ENCODE results near the gene ATP8A2.

The ATP8A2 gene

DNA sequence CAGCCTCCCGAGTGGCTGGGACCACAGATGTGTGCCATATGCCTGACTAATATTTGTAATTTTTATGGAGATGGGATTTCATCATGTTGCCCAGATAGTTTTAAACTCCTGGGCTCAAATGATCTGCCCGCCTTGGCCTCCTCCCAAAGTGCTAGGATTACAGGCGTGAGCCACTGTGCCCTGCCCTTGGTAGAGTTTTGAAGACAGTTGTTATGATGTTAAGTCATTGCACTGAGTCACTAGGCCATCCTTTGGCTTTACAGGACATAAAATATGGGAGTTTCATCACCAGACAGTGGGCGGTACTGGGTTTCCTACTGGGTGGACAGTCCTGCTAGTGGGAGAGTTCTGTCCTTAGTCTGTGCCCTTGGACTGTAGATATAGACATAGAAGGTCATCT is 282.5 kb downstream of the ATP8A2 start:
- no peaks in the 10 kb centered on the region for H3K4me1 ChIP-seq
- H3K36me3 ChIP-seq = no peaks in the 10 kb centered on the region
- DNase-seq = no peak
- no peaks in the 10 kb centered on the region for H3K9me3 ChIP-seq
- no peak overlapping the region for H3K4me3 ChIP-seq
- H3K27ac ChIP-seq = no peak overlapping the region
- no peaks in the 10 kb centered on the region for H3K27me3 ChIP-seq
- intact Hi-C loops (cut with DNase I; ENCODE audit: low total_unique reads) = no loop called here
- TF ChIP-seq, protein P1, sequence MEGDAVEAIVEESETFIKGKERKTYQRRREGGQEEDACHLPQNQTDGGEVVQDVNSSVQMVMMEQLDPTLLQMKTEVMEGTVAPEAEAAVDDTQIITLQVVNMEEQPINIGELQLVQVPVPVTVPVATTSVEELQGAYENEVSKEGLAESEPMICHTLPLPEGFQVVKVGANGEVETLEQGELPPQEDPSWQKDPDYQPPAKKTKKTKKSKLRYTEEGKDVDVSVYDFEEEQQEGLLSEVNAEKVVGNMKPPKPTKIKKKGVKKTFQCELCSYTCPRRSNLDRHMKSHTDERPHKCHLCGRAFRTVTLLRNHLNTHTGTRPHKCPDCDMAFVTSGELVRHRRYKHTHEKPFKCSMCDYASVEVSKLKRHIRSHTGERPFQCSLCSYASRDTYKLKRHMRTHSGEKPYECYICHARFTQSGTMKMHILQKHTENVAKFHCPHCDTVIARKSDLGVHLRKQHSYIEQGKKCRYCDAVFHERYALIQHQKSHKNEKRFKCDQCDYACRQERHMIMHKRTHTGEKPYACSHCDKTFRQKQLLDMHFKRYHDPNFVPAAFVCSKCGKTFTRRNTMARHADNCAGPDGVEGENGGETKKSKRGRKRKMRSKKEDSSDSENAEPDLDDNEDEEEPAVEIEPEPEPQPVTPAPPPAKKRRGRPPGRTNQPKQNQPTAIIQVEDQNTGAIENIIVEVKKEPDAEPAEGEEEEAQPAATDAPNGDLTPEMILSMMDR (IDR thresholded peaks at IDR 0.05) = no peak

DNA sequence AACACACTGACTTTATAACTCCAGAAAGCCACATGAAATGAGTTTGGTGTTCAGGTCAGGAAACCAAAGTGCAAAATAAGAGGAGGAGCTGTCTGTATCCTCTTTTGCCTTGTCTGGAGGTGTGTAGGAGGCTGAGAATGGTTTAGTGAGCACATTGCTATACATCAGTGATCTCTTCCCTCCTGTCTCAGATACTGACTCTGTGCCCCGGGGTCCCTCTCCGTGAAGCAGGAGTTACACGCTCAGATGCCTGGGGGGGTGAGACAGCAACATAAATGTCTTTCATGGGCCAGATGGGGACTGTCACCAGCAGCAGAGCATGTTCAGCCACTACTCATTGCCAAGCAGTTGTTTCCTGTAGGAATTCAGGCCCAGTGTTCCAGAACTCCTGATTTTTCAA is 285.4 kb downstream of the ATP8A2 start:
- no peaks in the 10 kb centered on the region for H3K4me1 ChIP-seq
- H3K4me3 ChIP-seq = no peak overlapping the region
- no peaks in the 10 kb centered on the region for H3K36me3 ChIP-seq
- H3K9me3 ChIP-seq = no peaks in the 10 kb centered on the region
- no peaks in the 10 kb centered on the region for H3K27me3 ChIP-seq
- TF ChIP-seq, protein P1 (IDR thresholded peaks at IDR 0.05) = no peak
- no peak overlapping the region for H3K27ac ChIP-seq
- intact Hi-C loops (cut with DNase I; ENCODE audit: low total_unique reads) = no loop called here
- DNase-seq = no peak

- Histone ChIP-seq H3K4me1 (no peaks in the 10 kb centered on the region), H3K36me3 (no peaks in the 10 kb centered on the region), H3K9me3 (no peaks in the 10 kb centered on the region), H3K27me3 (no peaks in the 10 kb centered on the region), H3K4me3 (no peak overlapping the region), H3K27ac (no peak overlapping the region)
- intact Hi-C loops (cut with DNase I; ENCODE audit: low total_unique reads) = no loop called here
- DNase-seq = no peak
- TF ChIP-seq, protein P1 (IDR thresholded peaks at IDR 0.05) = no peak
Observed at GRCh38 chr13:25659091-25659795, 287.5 kb downstream of the ATP8A2 start.

GRCh38 chr13:25660996-25661395 is 289.2 kb downstream of the ATP8A2 start:
- intact Hi-C loops (cut with DNase I; ENCODE audit: low total_unique reads) = no loop called here
- TF ChIP-seq, protein P1 (IDR thresholded peaks at IDR 0.05) = no peak
- Histone ChIP-seq H3K27ac (no peak overlapping the region), H3K27me3 (no peaks in the 10 kb centered on the region), H3K4me1 (no peaks in the 10 kb centered on the region), H3K36me3 (no peaks in the 10 kb centered on the region), H3K4me3 (no peak overlapping the region), H3K9me3 (no peaks in the 10 kb centered on the region)
- no peak for DNase-seq

DNA sequence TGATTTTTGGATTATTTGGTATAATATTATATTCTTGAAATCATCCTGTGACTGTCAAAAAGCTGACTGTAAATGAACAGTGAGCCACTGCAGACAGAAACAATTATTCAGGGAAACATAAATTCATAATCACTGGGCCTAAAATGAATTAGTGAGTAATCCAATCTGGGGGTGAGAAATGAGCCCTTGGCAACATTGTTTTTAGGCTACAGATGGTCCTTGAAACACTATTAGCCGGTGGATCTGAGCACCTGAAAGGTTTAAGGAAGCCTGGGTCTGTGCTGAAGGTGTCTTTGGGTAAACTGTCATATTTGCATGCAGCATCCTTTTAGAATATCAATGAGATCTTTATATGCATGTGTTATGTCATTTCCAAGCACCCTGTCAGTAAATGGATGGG is 290.7 kb downstream of the ATP8A2 start:
- TF ChIP-seq, protein P1 (IDR thresholded peaks at IDR 0.05) = no peak
- H3K36me3 ChIP-seq = no peaks in the 10 kb centered on the region
- no peaks in the 10 kb centered on the region for H3K4me1 ChIP-seq
- H3K9me3 ChIP-seq = peaks cover 0 to 5% (median 2%) of the 10 kb centered on the region in 3 donors
- no peaks in the 10 kb centered on the region for H3K27me3 ChIP-seq
- no peak overlapping the region for H3K27ac ChIP-seq
- no peak for DNase-seq
- no peak overlapping the region for H3K4me3 ChIP-seq
- intact Hi-C loops (cut with DNase I; ENCODE audit: low total_unique reads) = no loop called here

- Histone ChIP-seq H3K4me1 (no peaks in the 10 kb centered on the region), H3K9me3 (peaks cover 0 to 21% (median 14%) of the 10 kb centered on the region in 3 donors), H3K4me3 (no peak overlapping the region), H3K27me3 (no peaks in the 10 kb centered on the region), H3K36me3 (no peaks in the 10 kb centered on the region), H3K27ac (no peak overlapping the region)
- intact Hi-C loops (cut with DNase I; ENCODE audit: low total_unique reads) = no loop called here
- no peak for DNase-seq
- TF ChIP-seq, protein P1 (IDR thresholded peaks at IDR 0.05) = no peak
Observed at GRCh38 chr13:25668345-25668744, 296.6 kb downstream of the ATP8A2 start.

Data from tibial artery (tissue), 4 donors.